Stomach (tissue), 9 donors: Measurements from ENCODE around the gene ERMARD. TPM values are rescaled to one million over a fixed set of nuclear protein-coding genes. Genes with fewer than 3 reads are reported as not detected.

ENCODE experiments used
- DNase-seq, 2 donors: peaks; one replicate each; pipeline versions ENCODE4 v3.0.0 to v3.0.0-alpha.2; 2013 to 2019
- H3K27ac ChIP-seq, 5 donors: fragments of 200-600 bp in 4 of 5; sonication (generic) in 4 of 5; one replicate each; pipeline ENCODE4 v1.5.1; 2013 to 2019; ENCODE audit warnings: mild to moderate bottlenecking in 1 of 5, moderate library complexity in 1 of 5
- H3K27me3 ChIP-seq, 3 donors: fragments of 200-600 bp; sonication (generic); one replicate each; pipeline ENCODE4 v1.5.1; 2017 to 2019; ENCODE audit warnings: mixed run types in 1 of 3
- H3K36me3 ChIP-seq, 4 donors: fragments of 200-600 bp; sonication (generic); 1 replicate in 3 of 4; 2 replicates in 1 of 4; pipeline ENCODE4 v1.5.1; 2016 to 2019
- H3K4me1 ChIP-seq, 4 donors: fragments of 200-600 bp; sonication (generic); one replicate each; pipeline ENCODE4 v1.5.1; 2016 to 2019
- H3K4me3 ChIP-seq, 4 donors: fragments of 200-600 bp; sonication (generic) in 3 of 4; one replicate each; pipeline ENCODE4 v1.5.1; 2016 to 2019; ENCODE audit warnings: mild to moderate bottlenecking in 1 of 4
- H3K9me3 ChIP-seq, 4 donors: fragments of 200-600 bp; sonication (generic); one replicate each; pipeline ENCODE4 v1.5.1; 2016 to 2019
- CTCF ChIP-seq, 7 experiments: fragments of 450-650 bp in 4 of 7; fragments of 200-600 bp in 3 of 7; sonication (generic) in 3 of 7; IDR thresholded peaks; one replicate each; pipeline ENCODE4 v1.5.1; 2016 to 2019; ENCODE audit warnings: antibody characterized with exemption in 7 of 7, control low read depth in 2 of 7, mild to moderate bottlenecking in 1 of 7
- EP300 ChIP-seq: sonication (generic); formaldehyde crosslinking; IDR thresholded peaks from one replicate; pipeline ENCODE4 v1.6.1; 2017; ENCODE audit warnings: antibody characterized with exemption
- POLR2A ChIP-seq, 4 donors: fragments of 450-650 bp; IDR thresholded peaks; one replicate each; pipeline ENCODE4 v1.6.1; 2016; ENCODE audit warnings: antibody characterized with exemption in 4 of 4, control low read depth in 2 of 4, mild to moderate bottlenecking in 1 of 4, moderate library complexity in 1 of 4
- POLR2AphosphoS5 ChIP-seq, 3 donors: sonication (generic); formaldehyde crosslinking; IDR thresholded peaks; one replicate each; pipeline ENCODE4 v1.6.1; 2016; ENCODE audit warnings: antibody characterized with exemption in 3 of 3
- WGBS, 5 donors: extraction: QIAGEN DNeasy Blood & Tissue Kit in 3 of 5; methylation state at CpG; one replicate each; pipeline versions ENCODE4 v1.1.5 to v1.1.7; 2013 to 2018; 5-methylcytosine and 5-hydroxymethylcytosine counted together
- intact Hi-C: fragments of 100-400 bp; cut with DNase I; formaldehyde crosslinking; loops from one replicate; pipeline ENCODE4 v1.15.1; 2023; ENCODE audit warnings: low total_unique reads
- polyA plus RNA-seq, 3 donors: library from polyadenylated mRNA; stranded (reverse); fragments of 200-250 nt; gene quantifications; one replicate each; pipeline ENCODE4 v1.2.3, GENCODE V29; 2013
- total RNA-seq, 5 donors: library from RNA; depleted of rRNA; stranded (reverse); fragments of >200 nt; gene quantifications; one replicate each; pipeline versions ENCODE4 v1.1.0 to v1.2.3, GENCODE V29; 2014 to 2016
- donor health status: healthy with polysubstance abuse.
- donor health status: Bipolar disorder and iron deficiency.
- donor health status: healthy.

ERMARD gene
- total and polyA plus RNA-seq, 8 donors, result 4.1 to 84.5 (median 20.8) TPM

GRCh38 chr6:169714595-169714994, 36.8 kb upstream of the ERMARD start:
- DNase-seq, result no peak
- intact Hi-C loops, result no loop called here
- H3K4me3 ChIP-seq, result no peak overlapping the region
- peaks cover 0 to 14% (median 6%) of the 10 kb centered on the region in 4 donors for H3K4me1 ChIP-seq
- 90 to 95% (median 92%) methylated on average over 9 of the region's 9 CpGs for WGBS, 5 donors
- H3K36me3 ChIP-seq, result peaks cover 36 to 86% (median 79%) of the 10 kb centered on the region in 4 donors
- TF ChIP-seq POLR2AphosphoS5 (IDR thresholded peaks at IDR 0.05), result no peak
- TF ChIP-seq CTCF (IDR thresholded peaks at IDR 0.05), result no peak
- no peak for TF ChIP-seq EP300
- no peak for TF ChIP-seq POLR2A (IDR thresholded peaks at IDR 0.05)
- no peak overlapping the region for H3K27ac ChIP-seq
- no peaks in the 10 kb centered on the region for H3K9me3 ChIP-seq
- no peaks in the 10 kb centered on the region for H3K27me3 ChIP-seq

GRCh38 chr6:169719117-169719516, 32.3 kb upstream of the ERMARD start:
- Histone ChIP-seq H3K27ac (no peak overlapping the region), H3K9me3 (no peaks in the 10 kb centered on the region), H3K27me3 (no peaks in the 10 kb centered on the region), H3K4me3 (no peak overlapping the region), H3K36me3 (peaks cover 18 to 42% (median 35%) of the 10 kb centered on the region in 4 donors), H3K4me1 (peaks cover 14 to 47% (median 30%) of the 10 kb centered on the region in 4 donors)
- TF ChIP-seq POLR2AphosphoS5 (IDR thresholded peaks at IDR 0.05), result no peak
- TF ChIP-seq POLR2A (IDR thresholded peaks at IDR 0.05), result no peak
- no peak for TF ChIP-seq CTCF (IDR thresholded peaks at IDR 0.05)
- no peak for TF ChIP-seq EP300
- no peak for DNase-seq
- intact Hi-C loops, result no loop called here
- WGBS, 5 donors, result 68 to 87% (median 76%) methylated on average over 4 of the region's 4 CpGs

DNA sequence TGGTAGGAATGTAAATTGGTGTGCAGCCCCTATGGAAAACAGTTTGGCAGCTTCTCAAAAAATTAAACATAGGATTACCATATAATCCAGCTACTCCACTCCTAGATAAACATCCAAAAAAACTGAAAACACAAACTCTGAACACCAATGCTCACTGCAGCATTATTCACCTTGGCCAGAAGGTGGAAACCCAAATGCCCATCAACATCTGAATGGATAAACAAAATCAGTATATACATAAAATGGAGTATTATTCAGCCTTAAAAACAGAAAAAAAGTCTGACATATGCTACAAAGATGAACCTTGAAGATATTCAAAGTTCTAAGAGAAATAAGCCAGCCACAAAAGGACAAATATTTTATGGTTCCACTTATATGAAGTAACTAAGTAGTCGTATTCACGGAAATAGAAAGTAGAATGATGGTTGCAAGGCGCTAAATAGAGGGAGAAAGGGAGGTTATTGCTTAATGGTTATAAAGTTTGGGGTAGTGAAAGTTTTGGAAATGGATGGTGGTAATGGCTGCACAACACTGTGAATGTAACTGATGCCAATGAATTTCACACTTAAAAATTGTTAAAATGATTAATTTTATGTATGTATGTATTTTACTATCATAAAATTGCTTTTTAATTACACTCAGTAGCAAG, 31.1 kb upstream of the ERMARD start:
- intact Hi-C loops, result no loop called here
- DNase-seq, result no peak
- peaks cover 17 to 53% (median 36%) of the 10 kb centered on the region in 4 donors for H3K4me1 ChIP-seq
- H3K27ac ChIP-seq, result no peak overlapping the region
- H3K36me3 ChIP-seq, result peaks cover 10 to 30% (median 23%) of the 10 kb centered on the region in 4 donors
- H3K9me3 ChIP-seq, result no peaks in the 10 kb centered on the region
- no peak overlapping the region for H3K4me3 ChIP-seq
- 89 to 99% (median 95%) methylated on average over 3 of the region's 3 CpGs for WGBS, 5 donors
- no peak for TF ChIP-seq EP300
- no peaks in the 10 kb centered on the region for H3K27me3 ChIP-seq

DNA sequence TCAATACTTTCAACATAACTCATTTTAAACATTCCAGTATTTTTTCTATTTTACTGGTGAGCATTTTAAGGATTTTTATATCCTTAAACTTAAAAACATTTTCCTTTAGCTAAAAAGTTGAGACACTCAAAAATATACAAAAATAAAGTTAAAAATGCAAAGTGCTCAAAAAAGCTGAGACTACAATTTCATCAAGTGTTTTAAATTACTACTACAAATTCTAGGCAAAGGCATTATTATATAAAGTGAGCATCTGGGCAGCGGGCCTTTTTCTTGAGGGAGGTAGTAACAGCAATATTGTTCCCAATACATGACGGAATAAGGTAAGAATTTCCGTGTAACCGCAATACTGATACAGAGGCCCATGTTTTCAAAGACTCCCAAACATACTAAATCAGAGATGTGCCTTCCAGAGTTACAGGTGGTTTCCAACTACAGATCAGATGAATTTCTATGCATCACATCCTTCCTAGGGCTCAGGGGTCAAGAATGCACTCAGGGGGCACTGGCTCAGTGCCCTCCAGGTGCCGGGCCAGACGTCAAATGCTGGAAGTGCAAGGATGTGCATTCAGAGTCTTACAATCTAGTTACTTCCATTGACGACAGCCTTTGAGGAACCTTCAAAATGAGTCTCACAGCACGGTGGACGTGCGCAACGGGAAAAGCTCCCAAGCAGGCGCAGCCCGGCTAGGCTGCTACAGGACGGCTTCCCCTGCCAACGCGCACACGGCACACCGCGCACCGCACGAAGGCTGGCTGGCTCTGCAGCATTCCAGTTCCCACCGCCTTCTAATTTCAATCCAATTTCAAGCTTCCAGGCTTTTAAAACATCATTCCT, 28.8 kb upstream of the ERMARD start:
- H3K27ac ChIP-seq, result peak overlapping the region; percentile 86 to 99 (median 97)

More for the DNA sequence above, 28.8 kb upstream of the ERMARD start:
- Histone ChIP-seq H3K36me3 (peaks cover 0 to 9% (median under 1%) of the 10 kb centered on the region in 4 donors), H3K4me1 (peaks cover 22 to 59% (median 40%) of the 10 kb centered on the region in 4 donors), H3K4me3 (peak overlapping the region; percentile 72 to 86 (median 80)), H3K27me3 (no peaks in the 10 kb centered on the region), H3K9me3 (no peaks in the 10 kb centered on the region)
- intact Hi-C loops, result no loop called here
- peak in 1 of 4 donors; percentile 5 for TF ChIP-seq POLR2A (IDR thresholded peaks at IDR 0.05)
- TF ChIP-seq EP300, result no peak
- TF ChIP-seq CTCF (IDR thresholded peaks at IDR 0.05), result no peak
- WGBS, 5 donors, result 1 to 5% (median 2%) methylated on average over 15 to 22 of the region's 22 CpGs
- peak; percentile 43 to 84 for DNase-seq
